GM18508 (cell line): Measurements from ENCODE around the gene ARHGAP24.

Source experiments
- ATAC-seq: cut with Tn5 transposase; IDR thresholded peaks from one replicate; pipeline ENCODE4 v1.9.1; 2021; ENCODE audit warnings: moderate number of reproducible peaks; ENCODE audit not compliant: insufficient read depth, unreplicated experiment

The ARHGAP24 gene

DNA sequence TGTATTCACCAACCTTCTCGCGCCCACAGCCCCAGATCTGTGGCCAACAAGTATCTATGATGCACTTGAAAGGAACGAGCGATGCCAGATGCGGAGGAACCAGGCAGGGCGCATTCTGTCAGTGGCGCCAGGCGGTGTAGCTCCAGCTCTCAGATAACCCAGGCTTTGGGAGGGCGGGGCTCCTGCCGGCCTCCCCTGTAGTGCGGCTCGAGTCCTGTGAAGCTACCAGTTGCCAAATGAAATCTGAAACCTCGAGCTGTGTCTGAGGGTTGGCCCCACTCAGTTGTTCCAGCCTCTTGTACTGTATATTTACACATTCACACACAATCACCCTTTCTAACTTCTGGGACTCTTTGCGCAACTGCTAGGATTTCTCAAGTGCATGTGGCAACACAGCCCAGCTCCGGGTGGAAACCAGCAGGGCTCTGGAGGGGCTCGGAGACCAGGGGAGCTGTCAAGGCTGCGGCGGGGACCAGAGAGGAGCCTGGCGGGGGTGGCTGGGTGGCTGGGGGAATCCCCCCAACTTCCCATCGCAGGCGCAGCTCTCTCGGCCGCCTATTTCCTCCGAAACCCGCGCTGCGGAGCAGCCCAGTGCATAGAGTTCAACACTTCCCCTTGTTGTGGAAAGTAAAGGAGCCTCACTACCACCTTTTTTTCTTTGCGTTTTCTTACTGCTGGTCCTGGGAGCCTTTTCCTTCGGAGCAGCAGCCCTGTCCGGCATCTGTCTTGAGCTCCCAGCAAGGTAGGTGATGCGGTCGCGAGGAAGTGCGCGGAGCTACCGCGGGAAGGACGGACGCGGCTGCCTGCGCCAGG lies at the start of gene ARHGAP24:
TSS of gene ARHGAP24 (plus strand) at position 333 of the 813 bp plus-strand sequence.
- ATAC-seq = peak; percentile 85

DNA sequence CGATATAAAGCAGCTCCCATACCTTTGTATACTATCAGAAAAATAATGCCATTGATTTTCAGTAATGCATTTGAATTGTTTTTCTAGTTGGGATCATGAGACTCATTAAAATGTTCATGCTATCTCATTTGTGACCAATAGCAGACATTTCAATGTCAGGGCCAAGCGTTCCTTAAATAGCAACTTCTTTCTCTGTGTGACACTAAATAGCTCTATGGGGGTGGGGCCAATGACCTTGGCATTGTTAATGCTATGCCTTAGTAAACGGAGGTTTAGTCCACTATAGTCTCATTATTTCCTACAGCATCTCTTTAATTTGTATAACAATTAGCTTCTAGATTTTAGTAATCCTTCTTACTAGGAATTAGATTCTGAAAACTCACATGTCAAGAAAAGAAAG lies 48.6 kb upstream of the ARHGAP24 start:
- ATAC-seq = no peak

DNA sequence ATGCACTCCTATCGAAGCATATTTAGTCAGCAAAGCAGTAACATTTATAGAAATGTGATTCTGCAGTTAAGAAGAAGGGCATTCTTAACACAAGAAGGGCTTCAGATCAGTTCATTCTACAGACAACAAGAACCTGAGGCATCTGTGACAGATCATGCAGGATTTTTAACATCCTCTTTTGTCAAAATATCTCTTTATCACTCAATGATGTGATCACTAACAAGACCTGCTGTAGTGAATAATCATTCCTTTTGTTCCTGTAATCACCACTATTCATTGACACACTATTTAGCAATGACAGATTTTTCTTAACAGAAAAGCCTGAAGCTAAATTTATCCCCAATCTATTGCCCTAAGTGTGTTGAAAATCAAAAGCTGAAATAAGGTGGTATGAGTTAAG lies 47.8 kb upstream of the ARHGAP24 start:
- no peak for ATAC-seq

DNA sequence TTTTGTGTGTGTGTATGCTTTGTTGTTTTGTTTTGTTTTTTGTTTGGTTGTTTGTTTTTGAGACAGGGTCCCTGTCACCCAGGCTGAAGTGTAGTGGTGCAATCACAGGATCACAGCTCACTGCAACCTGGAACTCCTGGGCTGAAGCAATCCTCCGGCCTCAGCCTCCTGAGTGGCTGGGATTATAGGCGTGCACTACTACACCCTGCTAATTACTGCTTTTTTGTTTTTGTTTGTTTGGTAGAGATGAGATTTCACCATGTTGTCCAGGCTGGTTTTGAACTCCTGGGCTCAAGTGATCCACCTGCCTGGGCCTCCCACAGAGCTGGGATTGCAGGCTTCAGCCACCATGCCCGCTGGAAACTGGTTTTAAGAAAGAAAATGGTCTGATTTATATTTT lies 44.7 kb upstream of the ARHGAP24 start:
- no peak for ATAC-seq

DNA sequence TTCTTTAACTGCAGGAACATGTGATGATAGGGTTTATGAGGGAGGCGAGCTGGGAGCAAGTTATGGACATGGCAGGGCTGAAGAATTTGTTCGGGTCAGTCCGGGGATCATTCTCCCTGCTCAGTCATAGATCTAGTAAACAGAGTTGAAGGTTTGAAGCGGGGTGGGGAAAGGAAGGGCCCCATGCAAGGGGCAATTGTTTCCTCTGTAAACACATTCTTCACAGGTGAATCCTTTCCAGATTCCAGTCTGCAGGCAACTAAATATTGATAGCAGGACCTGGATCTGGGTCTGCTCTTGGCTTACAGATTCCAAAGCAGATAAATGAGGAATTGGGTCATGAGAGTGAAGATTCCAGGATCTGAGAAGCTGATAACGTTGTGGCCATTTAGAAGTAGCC lies 44.3 kb upstream of the ARHGAP24 start:
- ATAC-seq = no peak

DNA sequence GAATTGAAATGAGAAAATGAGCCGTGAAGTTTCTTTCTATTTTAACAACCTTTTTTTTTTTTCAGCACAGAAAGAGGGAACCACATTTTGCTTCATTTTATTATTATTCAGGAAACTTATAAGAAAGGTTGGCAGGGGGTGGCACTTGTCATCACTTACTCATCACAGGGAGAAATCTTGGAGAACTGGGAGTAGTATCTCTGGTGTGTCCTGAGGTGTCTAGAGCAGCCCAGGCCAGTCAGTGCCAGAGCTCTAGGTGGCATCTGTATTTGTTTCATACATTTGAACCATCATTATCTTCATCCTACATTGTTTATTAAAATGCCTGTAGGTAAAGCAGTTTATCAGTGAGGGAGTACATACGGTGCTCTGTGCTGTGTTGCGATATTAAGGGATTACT lies 43.8 kb upstream of the ARHGAP24 start:
- ATAC-seq = no peak

DNA sequence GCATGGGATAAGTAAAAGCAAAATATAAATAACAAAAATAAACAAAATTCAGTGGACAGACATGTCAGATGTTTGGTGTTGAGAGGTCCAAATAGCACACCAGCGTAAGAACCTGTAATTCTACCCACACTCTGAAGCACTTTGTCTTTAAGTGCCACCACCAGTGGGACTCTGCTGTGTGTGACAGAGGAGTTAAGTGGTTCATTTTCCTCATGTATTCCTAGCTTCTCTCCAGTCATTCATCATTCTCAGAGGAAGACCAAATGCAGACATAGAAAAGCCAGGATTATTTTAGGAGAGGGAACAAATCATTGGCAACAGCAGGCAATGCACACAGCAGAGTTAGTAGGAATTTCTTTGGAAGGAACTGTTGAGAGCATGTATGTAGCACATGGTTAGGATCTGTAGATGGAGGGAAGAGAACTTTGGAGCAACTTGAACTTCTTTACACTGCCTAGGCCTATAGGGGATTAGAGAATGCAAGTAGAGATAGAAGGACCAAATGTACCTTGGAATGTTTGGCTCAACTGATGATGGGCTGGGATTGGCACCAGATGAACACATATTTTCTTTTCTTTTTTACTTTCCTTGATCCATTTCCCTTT lies 43.0 kb upstream of the ARHGAP24 start:
- no peak for ATAC-seq

DNA sequence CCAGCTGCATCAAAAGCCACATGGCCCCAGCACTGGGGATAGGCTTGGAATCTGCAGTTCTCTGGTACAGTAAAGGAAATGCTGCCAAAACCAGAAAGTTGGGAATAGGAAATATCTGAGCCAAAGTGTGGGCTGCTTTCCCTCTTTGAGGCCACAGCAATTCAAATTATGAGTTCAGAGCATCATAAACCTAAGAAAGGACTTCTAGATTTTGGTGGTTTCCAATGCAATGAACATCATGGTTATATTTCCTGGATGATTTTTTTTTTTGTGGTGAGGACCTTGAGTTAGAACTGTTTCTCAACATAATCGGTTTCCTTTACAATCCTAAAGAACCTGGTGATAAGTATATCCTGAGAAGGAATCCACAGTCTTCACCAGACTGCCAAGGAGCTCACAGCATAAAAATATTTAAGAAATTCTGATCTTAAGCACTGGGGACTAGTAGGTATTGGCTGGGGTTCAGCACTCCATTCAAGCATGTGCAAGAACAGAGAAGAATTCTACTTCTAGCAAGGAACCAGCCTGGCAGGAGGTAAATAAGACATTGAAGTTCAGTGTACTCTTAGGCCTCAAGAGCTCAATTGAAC lies 29.8 kb upstream of the ARHGAP24 start:
- no peak for ATAC-seq

DNA sequence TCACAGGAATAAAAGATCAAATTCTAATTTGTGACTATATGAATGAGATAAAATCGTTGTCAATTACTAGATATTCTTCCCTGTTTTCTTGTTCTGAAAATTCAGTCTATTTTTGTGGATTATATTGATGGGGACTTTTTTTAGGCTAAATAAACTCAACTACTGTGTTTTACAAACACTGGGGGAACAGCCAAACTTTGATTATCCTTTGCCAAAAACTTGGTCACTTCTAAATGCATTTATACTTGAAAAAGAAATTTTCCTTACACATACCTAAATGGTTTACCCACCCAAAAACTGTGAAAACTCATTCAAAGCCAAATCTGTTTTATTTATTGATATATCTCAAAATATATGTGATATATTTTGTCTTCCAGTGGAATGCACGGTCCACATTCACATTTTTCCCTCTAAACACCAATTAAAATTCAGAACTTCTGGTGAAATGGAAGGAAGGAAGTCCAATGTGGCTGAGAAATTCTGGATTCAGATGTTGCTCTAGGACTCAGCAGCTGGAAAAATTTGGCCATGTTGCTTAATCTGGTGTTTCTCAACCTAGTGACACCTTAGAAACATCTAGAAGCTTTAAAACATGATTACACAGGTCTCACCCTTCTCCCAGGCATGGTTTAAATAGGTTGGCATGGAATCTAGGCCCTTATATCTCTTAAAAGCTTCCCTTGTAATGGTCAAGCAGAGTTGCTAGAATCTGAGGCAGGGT lies 28.6 kb upstream of the ARHGAP24 start:
- ATAC-seq = no peak

DNA sequence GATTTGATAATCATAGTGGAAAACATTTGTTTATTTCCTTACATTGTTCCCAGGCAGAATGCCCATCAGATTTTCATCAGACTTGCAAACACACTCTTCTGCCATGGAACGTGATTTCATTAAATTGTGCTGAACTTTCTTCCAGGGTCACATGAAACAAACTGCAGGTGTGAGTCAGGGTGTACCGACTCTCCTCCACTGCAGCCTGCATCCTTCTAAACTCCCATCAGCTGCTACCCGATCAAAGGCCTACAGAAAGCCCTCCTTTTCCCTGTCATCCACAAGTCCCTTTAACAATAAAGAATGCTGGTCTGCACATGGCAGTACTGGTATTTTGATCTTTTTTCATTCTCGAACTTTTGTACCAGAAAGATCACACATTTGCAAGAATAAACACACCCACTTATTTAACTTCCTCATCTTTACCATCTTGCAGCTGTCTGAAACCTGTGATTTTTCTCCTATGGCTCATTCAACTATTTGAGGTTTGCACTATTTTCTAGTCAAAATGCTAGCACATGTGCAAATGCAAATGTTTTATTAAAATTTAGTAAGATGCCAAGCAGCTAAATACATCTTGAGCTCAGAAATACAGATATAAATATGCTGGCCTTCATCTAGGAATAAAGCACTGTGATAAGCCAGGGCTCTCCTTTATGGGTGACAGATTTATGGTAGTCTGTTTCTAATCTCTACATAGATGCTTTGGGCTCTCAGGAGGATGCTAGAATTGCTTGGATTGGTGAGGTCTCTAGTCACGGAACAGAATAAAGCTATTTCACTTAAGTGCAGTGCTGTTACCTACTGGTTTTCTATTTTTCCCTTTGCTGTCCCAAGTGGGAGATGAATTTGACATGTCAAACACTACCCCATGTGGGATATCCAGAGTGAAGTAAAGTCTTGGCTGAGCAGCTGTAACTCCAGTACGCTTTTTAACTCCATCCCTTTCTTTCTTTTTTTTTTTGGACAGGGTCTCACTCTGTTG lies 25.8 kb upstream of the ARHGAP24 start:
- ATAC-seq = peak; percentile 53

DNA sequence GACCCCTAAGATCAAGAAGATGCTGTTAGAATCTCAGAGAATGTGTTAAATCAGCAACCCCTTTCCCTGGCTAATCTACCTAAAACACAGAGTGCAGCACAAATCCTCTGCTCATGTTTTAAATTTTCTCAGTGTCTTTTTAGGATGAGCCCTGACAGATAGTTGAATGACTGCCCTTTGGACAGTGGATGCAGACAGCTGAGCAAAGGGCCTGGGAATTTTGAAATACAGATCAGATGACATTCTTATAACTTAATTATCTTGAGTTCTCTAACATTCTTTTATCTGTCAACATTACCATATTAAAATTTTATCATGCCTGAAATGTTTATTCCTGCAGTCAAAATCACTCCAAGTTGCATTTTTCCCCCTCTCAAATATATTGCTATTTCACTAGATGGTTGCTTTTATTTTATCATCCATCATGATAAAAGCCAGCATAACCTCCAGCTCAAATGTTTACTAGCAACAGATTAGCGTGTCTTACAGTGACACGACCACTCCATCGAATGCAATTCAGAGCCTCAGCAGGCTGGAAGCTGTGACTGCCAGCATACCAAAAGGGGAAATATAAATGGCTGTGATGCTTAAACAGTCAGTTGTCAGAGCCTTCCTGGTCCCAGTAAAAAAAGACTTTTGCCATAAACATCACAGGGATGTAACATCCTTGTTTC lies 22.8 kb upstream of the ARHGAP24 start:
- no peak for ATAC-seq

DNA sequence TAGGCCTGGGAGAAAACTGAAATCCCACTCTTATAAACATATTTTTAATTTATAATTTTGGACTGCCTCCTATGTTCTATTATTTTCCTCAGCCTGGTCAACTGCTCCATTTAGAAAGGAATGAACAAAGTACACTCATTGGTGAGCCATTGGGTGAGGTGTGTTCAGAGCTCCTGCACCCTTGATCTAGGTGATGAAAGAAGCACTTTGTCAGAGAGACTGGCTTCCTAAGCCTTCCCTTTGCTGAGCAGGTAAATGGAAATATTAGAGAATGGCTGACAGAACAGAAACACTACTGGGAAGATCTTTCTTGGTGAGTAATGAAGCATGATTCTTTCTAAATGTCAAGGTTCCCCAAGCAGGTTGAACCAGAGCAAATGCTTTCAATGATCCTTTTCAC lies 19.0 kb upstream of the ARHGAP24 start:
- no peak for ATAC-seq

DNA sequence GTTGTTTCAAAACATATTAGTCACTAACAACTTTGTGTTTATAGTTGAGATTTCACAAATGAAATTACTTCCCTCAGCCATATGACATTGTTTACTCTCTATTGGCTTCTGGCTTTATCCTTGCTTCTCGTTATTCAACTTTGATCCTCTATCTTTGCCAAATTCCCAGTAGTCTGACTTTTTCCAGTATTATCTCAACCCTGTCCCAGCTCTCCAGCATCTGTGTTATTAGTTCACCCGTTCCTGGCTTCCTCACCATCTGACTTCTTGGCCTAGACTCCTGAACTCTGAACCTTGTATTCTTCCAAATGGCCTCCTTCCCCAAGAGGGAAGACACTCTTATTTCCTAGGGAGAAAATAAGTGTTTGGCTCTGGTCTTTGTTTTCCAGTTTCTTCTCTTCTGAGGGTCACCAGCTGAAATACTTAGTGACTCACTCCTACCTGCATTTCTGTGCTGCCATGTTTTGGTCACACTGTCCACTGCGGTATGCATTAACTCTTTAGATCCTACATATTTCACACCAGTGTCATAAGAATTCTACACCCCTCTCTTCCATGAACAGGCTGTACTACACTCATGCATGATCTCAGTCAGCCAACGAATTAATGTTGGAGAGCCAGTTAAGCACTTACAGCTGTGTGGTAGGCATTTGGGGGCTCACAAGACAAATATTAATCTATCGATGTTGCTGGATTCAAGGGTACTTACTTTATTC lies 17.0 kb upstream of the ARHGAP24 start:
- ATAC-seq = no peak

DNA sequence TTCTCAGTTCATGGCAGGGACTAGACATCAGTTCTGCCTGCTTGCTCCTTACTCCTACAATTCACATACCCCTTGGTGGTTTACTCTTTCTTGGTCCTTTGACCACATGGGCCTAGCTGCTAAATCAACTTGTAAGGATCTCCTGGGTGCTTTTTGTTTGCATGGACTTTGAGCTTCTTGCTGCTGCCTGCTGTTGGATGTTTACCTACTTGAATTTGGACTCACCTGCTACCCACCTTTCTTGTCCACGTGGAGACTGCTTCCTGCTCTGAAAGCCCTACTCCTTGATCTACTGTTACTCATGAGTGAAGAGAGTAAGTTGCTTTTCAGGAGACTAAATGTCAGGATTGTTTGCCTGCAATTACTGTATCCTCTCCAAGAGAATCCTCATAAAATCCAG lies 15.2 kb upstream of the ARHGAP24 start:
- ATAC-seq = no peak

DNA sequence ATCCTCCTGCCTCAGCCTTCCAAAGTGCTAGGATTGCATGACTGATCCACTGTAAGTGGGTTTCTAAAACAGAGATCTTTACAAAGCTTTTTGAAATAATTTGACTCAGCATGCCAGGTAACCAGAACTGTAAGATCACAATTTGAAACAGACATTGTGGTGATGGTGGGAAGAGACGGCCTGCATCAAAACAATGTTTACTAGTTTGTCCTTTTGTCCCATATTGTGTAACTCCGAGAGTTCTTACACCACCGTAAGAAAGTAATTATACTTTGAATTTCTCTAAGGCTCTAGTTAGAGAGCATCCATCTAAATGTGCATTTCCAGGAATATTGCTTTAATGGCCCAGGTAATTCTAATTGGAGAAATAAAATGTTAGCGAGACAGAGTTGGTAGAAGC lies 594 bp upstream of the ARHGAP24 start:
- ATAC-seq = no peak

DNA sequence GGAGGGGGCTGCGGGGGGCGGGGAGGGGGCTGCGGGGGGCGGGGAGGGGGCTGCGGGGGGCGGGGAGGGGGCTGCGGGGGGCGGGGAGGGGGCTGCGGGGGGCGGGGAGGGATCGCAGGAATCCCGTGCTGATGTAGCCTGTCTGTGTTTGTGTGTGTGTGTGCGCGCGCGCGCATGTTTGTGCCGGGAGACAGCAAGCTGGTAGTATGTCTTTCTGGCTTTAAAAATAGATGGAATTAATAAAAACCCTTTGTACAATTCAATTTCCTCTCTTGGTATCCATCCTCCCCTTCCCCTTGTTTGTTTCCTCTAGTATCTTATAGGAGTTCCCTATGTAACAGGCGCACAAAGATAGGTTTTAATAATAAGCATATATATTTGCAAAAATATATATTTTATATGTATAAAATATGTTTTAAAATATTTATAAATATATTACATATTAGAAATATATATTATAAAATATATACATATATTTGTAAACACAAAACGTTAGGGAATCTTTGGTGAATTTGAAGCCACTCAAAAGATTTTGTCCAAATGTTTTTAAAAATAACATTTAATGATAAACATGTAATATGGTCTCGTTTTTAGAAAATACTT lies 782 bp downstream of the ARHGAP24 start:
- no peak for ATAC-seq

DNA sequence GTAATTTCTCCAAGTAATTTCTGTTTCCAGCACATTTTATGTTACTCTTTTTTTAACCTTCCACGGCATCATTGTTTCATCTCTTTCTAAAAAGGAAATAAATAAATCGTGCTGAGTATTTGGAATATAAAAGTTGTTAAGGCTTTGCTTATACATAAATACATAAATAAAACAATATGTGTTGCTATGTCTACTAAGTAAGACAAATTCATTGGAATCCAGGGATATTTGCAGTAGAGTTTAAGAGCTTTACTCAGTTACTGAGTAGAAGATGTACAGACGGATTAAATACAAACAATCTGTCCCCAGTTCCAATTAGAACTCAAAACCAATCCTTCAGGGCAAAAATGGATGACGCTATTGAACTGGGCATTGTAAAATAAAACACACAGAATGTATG lies 1.4 kb downstream of the ARHGAP24 start:
- no peak for ATAC-seq

DNA sequence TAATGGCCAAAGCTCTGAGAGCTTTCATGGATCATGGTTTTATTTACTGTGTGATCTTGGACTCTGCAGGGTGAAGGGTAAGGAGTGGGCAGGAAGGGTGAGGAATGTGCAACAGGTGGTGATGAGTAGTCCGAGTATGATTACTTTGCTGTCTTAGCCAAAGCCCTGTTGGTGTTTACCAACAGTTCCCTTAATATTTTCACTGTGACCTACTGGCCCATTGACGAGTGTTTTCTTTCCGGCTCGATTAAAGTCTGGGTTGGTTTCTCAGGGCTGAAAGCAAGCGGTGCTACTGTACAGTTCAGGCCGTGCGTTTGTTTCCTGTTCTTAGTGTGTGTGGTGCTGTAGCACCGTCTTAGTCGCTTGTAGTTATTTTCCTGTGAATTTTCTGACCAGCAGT lies 2.6 kb downstream of the ARHGAP24 start:
- ATAC-seq = no peak
